ENCODE data around the gene ETHE1.

GRCh38 chr19:43548706-43549105 is 21.7 kb upstream of the ETHE1 start:
- no peak for TF ChIP-seq CTCF (IDR thresholded peaks at IDR 0.05; ENCODE audit: insufficient read depth, low read length, poor library complexity, severe bottlenecking)
- TF ChIP-seq EZH2phosphoT487 (conservative IDR thresholded peaks at IDR 0.05; ENCODE audit: low read length): no peak

Measured in SU-DHL-6 (cell line).